ENCODE measurements around the gene CEP250.
"Not testable (repeated sequence)": the region's sequence is repeated elsewhere in the genome, so short reads cannot be mapped to it uniquely, and the experiment has no call there.

The CEP250 gene

GRCh38 chr20:35451295-35451694, 4.1 kb upstream of the CEP250 start:
- no peak for DNase-seq (ENCODE audit: low spot score)

GRCh38 chr20:35453647-35454046, 1.8 kb upstream of the CEP250 start:
- DNase-seq (ENCODE audit: low spot score): no peak

GRCh38 chr20:35456700-35457099, 1.3 kb downstream of the CEP250 start:
- not testable (repeated sequence) for DNase-seq (ENCODE audit: low spot score)

- not testable (repeated sequence) for DNase-seq (ENCODE audit: low spot score)
Observed at GRCh38 chr20:35457539-35457938, 2.1 kb downstream of the CEP250 start.

GRCh38 chr20:35458388-35458787, 3.0 kb downstream of the CEP250 start:
- no peak for DNase-seq (ENCODE audit: low spot score)

GRCh38 chr20:35461620-35462019, 6.2 kb downstream of the CEP250 start:
- no peak for DNase-seq (ENCODE audit: low spot score)

GRCh38 chr20:35462351-35462750, 7.0 kb downstream of the CEP250 start:
- DNase-seq (ENCODE audit: low spot score): no peak

- DNase-seq (ENCODE audit: low spot score): peak; percentile 94
Observed at GRCh38 chr20:35463455-35464300, 8.3 kb downstream of the CEP250 start.

- no peak for DNase-seq (ENCODE audit: low spot score)
Observed at GRCh38 chr20:35465976-35466375, 10.6 kb downstream of the CEP250 start.

- DNase-seq (ENCODE audit: low spot score): no peak
Observed at GRCh38 chr20:35466856-35467255, 11.5 kb downstream of the CEP250 start.

- no peak for DNase-seq (ENCODE audit: low spot score)
Observed at GRCh38 chr20:35467339-35468224, 12.2 kb downstream of the CEP250 start.

GRCh38 chr20:35468671-35469334, 13.4 kb downstream of the CEP250 start:
- no peak for DNase-seq (ENCODE audit: low spot score)

- DNase-seq (ENCODE audit: low spot score): no peak
Observed at GRCh38 chr20:35472209-35472608, 16.8 kb downstream of the CEP250 start.

GRCh38 chr20:35473684-35474083, 18.3 kb downstream of the CEP250 start:
- DNase-seq (ENCODE audit: low spot score): no peak

GRCh38 chr20:35474303-35474871, 19.0 kb downstream of the CEP250 start:
- DNase-seq (ENCODE audit: low spot score): no peak

- no peak for DNase-seq (ENCODE audit: low spot score)
Observed at GRCh38 chr20:35476288-35476687, 20.9 kb downstream of the CEP250 start.

- no peak for DNase-seq (ENCODE audit: low spot score)
Observed at GRCh38 chr20:35478804-35479472, 23.5 kb downstream of the CEP250 start.

GRCh38 chr20:35479798-35480197, 24.4 kb downstream of the CEP250 start:
- DNase-seq (ENCODE audit: low spot score): no peak

GRCh38 chr20:35487479-35487878, 32.1 kb downstream of the CEP250 start:
- no peak for DNase-seq (ENCODE audit: low spot score)

- DNase-seq (ENCODE audit: low spot score): no peak
Observed at GRCh38 chr20:35489717-35490116, 34.3 kb downstream of the CEP250 start.

GRCh38 chr20:35490736-35491181, 35.4 kb downstream of the CEP250 start:
- DNase-seq (ENCODE audit: low spot score): no peak

All from COLO829 (cell line).